Immature natural killer cell (primary cell): ENCODE measurements around the gene ADAD2. TPM values are rescaled to one million over a fixed set of nuclear protein-coding genes. Genes with fewer than 3 reads are reported as not detected.

Experiments used
- DNase-seq, 3 donors: peaks; one replicate each; pipeline ENCODE4 v3.0.0; 2022; ENCODE audit warnings: mixed read lengths in 1 of 3
- H3K27ac Mint-ChIP-seq, 6 donors: one replicate each; pipeline ENCODE4 v1.8.0; 2020; ENCODE audit warnings: mixed read lengths in 6 of 6, mild to moderate bottlenecking in 5 of 6, inconsistent platforms in 4 of 6, moderate library complexity in 3 of 6
- H3K27me3 Mint-ChIP-seq, 3 donors: one replicate each; pipeline ENCODE4 v1.8.0; 2020 to 2021; ENCODE audit warnings: low read depth in 3 of 3, mild to moderate bottlenecking in 3 of 3, mixed read lengths in 3 of 3, moderate library complexity in 3 of 3, inconsistent platforms in 1 of 3
- H3K36me3 Mint-ChIP-seq, 3 donors: one replicate each; pipeline ENCODE4 v1.8.0; 2020; ENCODE audit warnings: mixed read lengths in 3 of 3, inconsistent platforms in 2 of 3, mild to moderate bottlenecking in 2 of 3
- H3K4me1 Mint-ChIP-seq, 2 donors: one replicate each; pipeline ENCODE4 v1.8.0; 2020; ENCODE audit warnings: inconsistent platforms in 2 of 2, mild to moderate bottlenecking in 2 of 2, mixed read lengths in 2 of 2, moderate library complexity in 1 of 2
- H3K4me3 Mint-ChIP-seq, 5 donors: one replicate each; pipeline ENCODE4 v1.8.0; 2020; ENCODE audit warnings: mild to moderate bottlenecking in 5 of 5, mixed read lengths in 5 of 5, inconsistent platforms in 3 of 5, moderate library complexity in 3 of 5
- H3K9me3 Mint-ChIP-seq, 6 donors: one replicate each; pipeline ENCODE4 v1.8.0; 2020; ENCODE audit warnings: mild to moderate bottlenecking in 6 of 6, mixed read lengths in 6 of 6, inconsistent platforms in 4 of 6, moderate library complexity in 3 of 6
- polyA plus RNA-seq, 3 donors: library from polyadenylated mRNA; unstranded; fragments of 300-500 nt; fragmentation: Illumina TruSeq; gene quantifications; one replicate each; pipeline ENCODE4 v1.2.3, GENCODE V29; 2021

ADAD2 gene
- polyA plus RNA-seq, 3 donors from 2014 or later, result 0.46 TPM; not detected in 2

- Mint-ChIP-seq H3K36me3 (peaks cover 0 to 13% (median 11%) of the 10 kb centered on the region in 3 donors), H3K4me1 (peaks cover 16 to 28% of the 10 kb centered on the region in 2 donors), H3K4me3 (no peak overlapping the region), H3K27me3 (no peaks in the 10 kb centered on the region), H3K9me3 (no peaks in the 10 kb centered on the region), H3K27ac (no peak overlapping the region)
- no peak for DNase-seq
These were observed 9.6 kb upstream of the ADAD2 start for GRCh38 chr16:84181144-84181915.

GRCh38 chr16:84182104-84182503 lies 8.9 kb upstream of the ADAD2 start:
- Mint-ChIP-seq H3K27ac (no peak overlapping the region), H3K27me3 (peaks cover 0 to 2% (median 0%) of the 10 kb centered on the region in 3 donors), H3K36me3 (peaks cover 0 to 13% (median 11%) of the 10 kb centered on the region in 3 donors), H3K9me3 (no peaks in the 10 kb centered on the region), H3K4me1 (peaks cover 19 to 35% of the 10 kb centered on the region in 2 donors), H3K4me3 (no peak overlapping the region)
- DNase-seq, result no peak

- H3K27ac Mint-ChIP-seq, result no peak overlapping the region
- H3K4me1 Mint-ChIP-seq, result peaks cover 19 to 35% of the 10 kb centered on the region in 2 donors
- peaks cover 0 to 10% (median 6%) of the 10 kb centered on the region in 3 donors for H3K36me3 Mint-ChIP-seq
- H3K27me3 Mint-ChIP-seq, result peaks cover 0 to 2% (median 2%) of the 10 kb centered on the region in 3 donors
- no peak overlapping the region for H3K4me3 Mint-ChIP-seq
- no peaks in the 10 kb centered on the region for H3K9me3 Mint-ChIP-seq
- DNase-seq, result no peak
These were observed 8.0 kb upstream of the ADAD2 start for GRCh38 chr16:84182680-84183571.

- H3K27ac Mint-ChIP-seq, result no peak overlapping the region
These were observed 7.4 kb upstream of the ADAD2 start for GRCh38 chr16:84183572-84183875.

GRCh38 chr16:84183911-84184591 lies 6.9 kb upstream of the ADAD2 start:
- Mint-ChIP-seq H3K36me3 (peaks cover 0 to 9% (median 6%) of the 10 kb centered on the region in 3 donors), H3K4me3 (peak overlapping the region in 1 of 5 donors; percentile 94), H3K4me1 (peaks cover 19 to 33% of the 10 kb centered on the region in 2 donors), H3K27me3 (peaks cover 0 to 2% (median 2%) of the 10 kb centered on the region in 3 donors), H3K9me3 (no peaks in the 10 kb centered on the region), H3K27ac (peak overlapping the region in 1 of 6 donors; percentile 42)
- DNase-seq, result no peak

More at GRCh38 chr16:84183572-84183875, 7.4 kb upstream of the ADAD2 start:
- peaks cover 0 to 9% (median 6%) of the 10 kb centered on the region in 3 donors for H3K36me3 Mint-ChIP-seq
- no peak overlapping the region for H3K4me3 Mint-ChIP-seq
- H3K4me1 Mint-ChIP-seq, result peaks cover 19 to 33% of the 10 kb centered on the region in 2 donors
- no peak for DNase-seq
- H3K9me3 Mint-ChIP-seq, result no peaks in the 10 kb centered on the region
- peaks cover 0 to 2% (median 2%) of the 10 kb centered on the region in 3 donors for H3K27me3 Mint-ChIP-seq

- no peaks in the 10 kb centered on the region for H3K9me3 Mint-ChIP-seq
- peak overlapping the region; percentile 70 to 96 (median 94) for H3K4me3 Mint-ChIP-seq
- peaks cover 0 to 9% (median 6%) of the 10 kb centered on the region in 3 donors for H3K36me3 Mint-ChIP-seq
- H3K27me3 Mint-ChIP-seq, result peaks cover 0 to 2% (median 2%) of the 10 kb centered on the region in 3 donors
- H3K27ac Mint-ChIP-seq, result peak overlapping the region in 2 of 6 donors; percentile 75
- no peak for DNase-seq
- peaks cover 19 to 33% of the 10 kb centered on the region in 2 donors for H3K4me1 Mint-ChIP-seq
These were observed 6.2 kb upstream of the ADAD2 start for GRCh38 chr16:84184775-84185174.

- DNase-seq, result peak; percentile 84 to 88 (median 87)
- Mint-ChIP-seq H3K36me3 (peaks cover 0 to 9% (median 6%) of the 10 kb centered on the region in 3 donors), H3K27me3 (peaks cover 0 to 2% (median 2%) of the 10 kb centered on the region in 3 donors), H3K27ac (peak within 1 kb of the TSS; percentile 82 to 97 (median 90)), H3K9me3 (no peaks in the 10 kb centered on the region), H3K4me3 (peak within 1 kb of the TSS; percentile 93 to 96 (median 94)), H3K4me1 (peaks cover 19 to 33% of the 10 kb centered on the region in 2 donors)
These were observed 4.1 kb upstream of the ADAD2 start, which contains the start of gene TAF1C for GRCh38 chr16:84186685-84187437. TSS of gene TAF1C (minus strand) at chr16:84187057. CDS start at chr16:84184988, 2,069 bp downstream.

GRCh38 chr16:84191466-84191865 lies 509 bp downstream of the ADAD2 start:
- Mint-ChIP-seq H3K9me3 (no peaks in the 10 kb centered on the region), H3K36me3 (no peaks in the 10 kb centered on the region), H3K27me3 (peaks cover 2 to 3% (median 2%) of the 10 kb centered on the region in 3 donors), H3K4me1 (peaks cover 11 to 18% of the 10 kb centered on the region in 2 donors), H3K4me3 (no peak overlapping the region), H3K27ac (no peak overlapping the region)
- no peak for DNase-seq

- DNase-seq, result no peak
- Mint-ChIP-seq H3K27ac (peak overlapping the region in 2 of 6 donors; percentile 27 to 37), H3K4me1 (peaks cover 8 to 9% of the 10 kb centered on the region in 2 donors), H3K27me3 (peaks cover 0 to 3% (median 0%) of the 10 kb centered on the region in 3 donors), H3K36me3 (no peaks in the 10 kb centered on the region), H3K9me3 (no peaks in the 10 kb centered on the region), H3K4me3 (no peak overlapping the region)
These were observed 2.5 kb downstream of the ADAD2 start for GRCh38 chr16:84193480-84193879.

- no peaks in the 10 kb centered on the region for H3K36me3 Mint-ChIP-seq
- DNase-seq, result no peak
- peak overlapping the region in 3 of 5 donors; percentile 9 to 71 (median 68) for H3K4me3 Mint-ChIP-seq
- peak overlapping the region in 1 of 6 donors; percentile 37 for H3K27ac Mint-ChIP-seq
- peaks cover 8 to 9% of the 10 kb centered on the region in 2 donors for H3K4me1 Mint-ChIP-seq
- H3K27me3 Mint-ChIP-seq, result peaks cover 0 to 3% (median 0%) of the 10 kb centered on the region in 3 donors
- no peaks in the 10 kb centered on the region for H3K9me3 Mint-ChIP-seq
These were observed 3.1 kb downstream of the ADAD2 start for GRCh38 chr16:84194018-84194417.

GRCh38 chr16:84194470-84195200 lies 3.7 kb downstream of the ADAD2 start:
- no peaks in the 10 kb centered on the region for H3K9me3 Mint-ChIP-seq
- peak; percentile 19 to 31 (median 29) for DNase-seq
- no peaks in the 10 kb centered on the region for H3K36me3 Mint-ChIP-seq
- peak overlapping the region; percentile 42 to 71 (median 58) for H3K4me3 Mint-ChIP-seq
- H3K27me3 Mint-ChIP-seq, result peaks cover 0 to 3% (median 0%) of the 10 kb centered on the region in 3 donors
- H3K27ac Mint-ChIP-seq, result peak overlapping the region in 4 of 6 donors; percentile 11 to 68 (median 32)
- H3K4me1 Mint-ChIP-seq, result peaks cover 8 to 9% of the 10 kb centered on the region in 2 donors
